Gastroesophageal sphincter (tissue), 3 donors: ENCODE measurements around the gene OR51F2.

ENCODE experiments used
- CTCF ChIP-seq, 4 experiments: fragments of 200-600 bp in 2 of 4; fragments of 450-650 bp in 2 of 4; sonication (generic) in 1 of 4; IDR thresholded peaks; one replicate each; pipeline ENCODE4 v1.5.1; 2017 to 2019; ENCODE audit warnings: antibody characterized with exemption in 4 of 4, mild to moderate bottlenecking in 2 of 4, moderate library complexity in 2 of 4
- POLR2A ChIP-seq, 2 donors: fragments of 450-650 bp; IDR thresholded peaks; one replicate each; pipeline ENCODE4 v1.6.1; 2017; ENCODE audit warnings: antibody characterized with exemption in 2 of 2, mild to moderate bottlenecking in 2 of 2, moderate library complexity in 1 of 2
- POLR2AphosphoS5 ChIP-seq: sonication (generic); formaldehyde crosslinking; IDR thresholded peaks from one replicate; pipeline ENCODE4 v1.6.1; 2017; ENCODE audit warnings: antibody characterized with exemption

DNA sequence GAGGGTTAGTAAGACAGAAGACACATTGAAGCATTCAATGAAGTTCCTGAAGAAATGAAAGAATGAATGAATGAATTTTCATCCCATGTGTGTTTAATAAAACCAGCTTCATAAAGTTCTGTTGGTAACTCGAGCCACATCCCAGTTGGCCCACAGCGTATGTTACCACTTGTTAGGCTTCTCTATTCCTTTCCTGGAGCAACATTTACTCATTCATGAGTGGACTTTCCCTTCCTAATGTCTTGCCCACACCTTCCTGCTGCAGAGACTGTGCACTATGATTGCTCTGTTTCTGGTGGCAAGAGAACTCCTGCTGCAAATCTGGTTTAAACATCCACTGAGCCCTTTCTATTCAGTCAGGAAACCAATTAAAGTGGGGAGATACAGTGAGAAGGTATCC lies 23.9 kb upstream of the OR51F2 start:
- TF ChIP-seq POLR2A (IDR thresholded peaks at IDR 0.05) (no peak), CTCF (IDR thresholded peaks at IDR 0.05) (no peak), POLR2AphosphoS5 (no peak)
